Gastroesophageal sphincter (tissue), 4 donors: Measurements from ENCODE around the gene SCN7A. TPM values are rescaled to one million over a fixed set of nuclear protein-coding genes. Genes with fewer than 3 reads are reported as not detected.

Experiments
- ATAC-seq: fragments of 150-250 bp; one replicate; pipeline ENCODE4 v1.9.1; 2016; ENCODE audit warnings: mild to moderate bottlenecking, moderate library complexity
- H3K27ac ChIP-seq, 4 donors: fragments of 200-600 bp; sonication (generic) in 3 of 4; 1 replicate in 3 of 4; 2 replicates in 1 of 4; pipeline ENCODE4 v1.5.1; 2016 to 2019
- H3K27me3 ChIP-seq: fragments of 200-600 bp; sonication (generic); one replicate; pipeline ENCODE4 v1.5.1; 2019
- H3K36me3 ChIP-seq, 2 donors: fragments of 200-600 bp; sonication (generic); one replicate each; pipeline ENCODE4 v1.5.1; 2019; ENCODE audit warnings: control low read depth in 1 of 2
- H3K4me1 ChIP-seq, 3 donors: fragments of 200-600 bp; sonication (generic); 1 replicate in 2 of 3; 2 replicates in 1 of 3; pipeline ENCODE4 v1.5.1; 2016 to 2019; ENCODE audit warnings: control low read depth in 2 of 3
- H3K4me3 ChIP-seq, 2 donors: fragments of 200-600 bp; sonication (generic); one replicate each; pipeline ENCODE4 v1.5.1; 2019; ENCODE audit warnings: mild to moderate bottlenecking in 1 of 2, moderate library complexity in 1 of 2
- H3K9me3 ChIP-seq, 3 donors: fragments of 200-600 bp; sonication (generic); one replicate each; pipeline ENCODE4 v1.5.1; 2017 to 2019; ENCODE audit warnings: control low read depth in 2 of 3
- EP300 ChIP-seq: sonication (generic); formaldehyde crosslinking; IDR thresholded peaks from one replicate; pipeline ENCODE4 v1.6.1; 2017; ENCODE audit warnings: antibody characterized with exemption, mild to moderate bottlenecking
- POLR2A ChIP-seq, 2 donors: fragments of 450-650 bp; IDR thresholded peaks; one replicate each; pipeline ENCODE4 v1.6.1; 2017; ENCODE audit warnings: antibody characterized with exemption in 2 of 2, mild to moderate bottlenecking in 2 of 2, moderate library complexity in 1 of 2
- POLR2AphosphoS5 ChIP-seq: sonication (generic); formaldehyde crosslinking; IDR thresholded peaks from one replicate; pipeline ENCODE4 v1.6.1; 2017; ENCODE audit warnings: antibody characterized with exemption
- WGBS, 2 donors: methylation state at CpG; one replicate each; pipeline ENCODE4 v1.1.5; 2018; ENCODE audit warnings: low coverage in 1 of 2; 5-methylcytosine and 5-hydroxymethylcytosine counted together
- total RNA-seq, 4 donors: library from RNA; depleted of rRNA; stranded (reverse); fragments of >200 nt; gene quantifications; one replicate each; pipeline ENCODE4 v1.1.0, GENCODE V29; 2016
- TF ChIP-seq, protein P1 (sequence below), 4 experiments: fragments of 200-600 bp in 2 of 4; fragments of 450-650 bp in 2 of 4; sonication (generic) in 1 of 4; IDR thresholded peaks; one replicate each; pipeline ENCODE4 v1.5.1; 2017 to 2019; ENCODE audit warnings: antibody characterized with exemption in 4 of 4, mild to moderate bottlenecking in 2 of 4, moderate library complexity in 2 of 4

The SCN7A gene
- total RNA-seq, 4 donors from 2014 or later = 67.4 to 92.5 (median 72.4) TPM

DNA sequence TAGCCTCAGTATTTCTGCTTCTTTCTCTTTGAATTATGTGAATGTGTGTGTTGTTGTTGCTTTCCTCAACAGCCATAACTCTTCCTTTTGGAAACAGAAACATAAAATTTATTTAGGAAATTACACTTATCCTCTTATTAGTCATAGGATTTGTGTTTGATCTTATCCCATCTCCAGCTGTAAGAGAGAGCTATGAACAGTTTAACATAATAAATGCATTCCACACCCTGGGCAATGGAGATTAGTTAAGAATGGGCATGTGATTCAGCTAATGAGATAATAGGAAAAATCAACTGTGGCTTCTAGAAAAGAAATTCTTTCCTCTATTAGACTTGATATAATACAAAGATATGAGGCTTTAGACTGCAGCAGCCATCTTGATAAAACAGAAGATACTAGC, 55.0 kb downstream of the SCN7A start:
- TF ChIP-seq POLR2AphosphoS5 (no peak), POLR2A (IDR thresholded peaks at IDR 0.05) (no peak)
- H3K27me3 ChIP-seq = no peaks in the 10 kb centered on the region
- no peak overlapping the region for H3K4me3 ChIP-seq
- no peaks in the 10 kb centered on the region for H3K4me1 ChIP-seq
- no peaks in the 10 kb centered on the region for H3K36me3 ChIP-seq
- no peak overlapping the region for H3K27ac ChIP-seq
- no peak for ATAC-seq
- no peaks in the 10 kb centered on the region for H3K9me3 ChIP-seq

DNA sequence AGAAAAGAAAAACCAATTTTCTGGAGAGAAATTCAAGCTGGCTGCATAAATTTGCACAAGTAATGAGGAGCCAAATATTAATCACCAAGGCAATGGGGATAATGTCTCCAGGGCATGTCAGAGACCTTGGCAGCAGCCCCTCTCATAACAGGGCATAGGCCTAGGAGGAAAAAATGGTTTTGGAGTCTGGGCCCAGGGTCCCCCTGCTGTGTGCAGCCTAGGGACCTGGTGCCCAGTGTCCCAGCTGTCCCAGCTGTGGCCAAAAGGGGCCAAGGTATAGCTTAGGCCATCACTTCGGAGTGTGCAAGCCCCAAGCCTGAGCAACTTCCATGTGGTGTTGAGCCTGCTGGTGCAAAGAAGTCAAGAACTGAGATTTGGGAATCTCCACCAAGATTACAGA, 57.1 kb downstream of the SCN7A start:
- H3K4me1 ChIP-seq = no peaks in the 10 kb centered on the region
- TF ChIP-seq, protein P1, sequence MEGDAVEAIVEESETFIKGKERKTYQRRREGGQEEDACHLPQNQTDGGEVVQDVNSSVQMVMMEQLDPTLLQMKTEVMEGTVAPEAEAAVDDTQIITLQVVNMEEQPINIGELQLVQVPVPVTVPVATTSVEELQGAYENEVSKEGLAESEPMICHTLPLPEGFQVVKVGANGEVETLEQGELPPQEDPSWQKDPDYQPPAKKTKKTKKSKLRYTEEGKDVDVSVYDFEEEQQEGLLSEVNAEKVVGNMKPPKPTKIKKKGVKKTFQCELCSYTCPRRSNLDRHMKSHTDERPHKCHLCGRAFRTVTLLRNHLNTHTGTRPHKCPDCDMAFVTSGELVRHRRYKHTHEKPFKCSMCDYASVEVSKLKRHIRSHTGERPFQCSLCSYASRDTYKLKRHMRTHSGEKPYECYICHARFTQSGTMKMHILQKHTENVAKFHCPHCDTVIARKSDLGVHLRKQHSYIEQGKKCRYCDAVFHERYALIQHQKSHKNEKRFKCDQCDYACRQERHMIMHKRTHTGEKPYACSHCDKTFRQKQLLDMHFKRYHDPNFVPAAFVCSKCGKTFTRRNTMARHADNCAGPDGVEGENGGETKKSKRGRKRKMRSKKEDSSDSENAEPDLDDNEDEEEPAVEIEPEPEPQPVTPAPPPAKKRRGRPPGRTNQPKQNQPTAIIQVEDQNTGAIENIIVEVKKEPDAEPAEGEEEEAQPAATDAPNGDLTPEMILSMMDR (IDR thresholded peaks at IDR 0.05) = no peak
- TF ChIP-seq EP300 (no peak), POLR2AphosphoS5 (no peak), POLR2A (IDR thresholded peaks at IDR 0.05) (no peak)
- H3K27me3 ChIP-seq = no peaks in the 10 kb centered on the region
- no peaks in the 10 kb centered on the region for H3K9me3 ChIP-seq
- H3K36me3 ChIP-seq = no peaks in the 10 kb centered on the region
- no peak for ATAC-seq
- WGBS, 2 donors = 100% methylated on average over 1 of the region's 1 CpG; no CpG with 5 or more reads in 1 of the 2 donors
- no peak overlapping the region for H3K27ac ChIP-seq
- no peak overlapping the region for H3K4me3 ChIP-seq

DNA sequence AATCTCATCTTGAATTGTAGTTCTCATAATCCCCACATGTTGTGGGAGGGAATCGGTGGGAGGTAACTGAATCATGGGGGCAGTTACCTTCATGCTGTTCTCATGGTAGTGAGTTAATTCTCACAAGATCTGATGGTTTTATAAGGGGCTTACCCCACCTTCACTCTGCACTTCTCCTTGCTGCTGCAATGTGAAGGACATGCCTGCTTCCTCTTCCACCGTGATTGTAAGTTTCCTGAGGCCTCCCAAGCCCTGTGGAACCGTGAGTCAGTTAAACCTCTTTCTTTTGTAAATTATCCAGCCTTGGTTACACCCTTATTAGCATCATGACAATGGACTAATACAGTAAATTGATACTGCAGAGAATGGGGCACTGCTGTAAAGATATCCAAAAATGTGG, 57.9 kb downstream of the SCN7A start:
- no peak overlapping the region for H3K4me3 ChIP-seq
- no peaks in the 10 kb centered on the region for H3K9me3 ChIP-seq
- TF ChIP-seq POLR2A (IDR thresholded peaks at IDR 0.05) (no peak), EP300 (no peak), POLR2AphosphoS5 (no peak)
- TF ChIP-seq, protein P1 (IDR thresholded peaks at IDR 0.05) = no peak
- no peaks in the 10 kb centered on the region for H3K36me3 ChIP-seq
- H3K4me1 ChIP-seq = no peaks in the 10 kb centered on the region
- no peak for ATAC-seq
- WGBS, 2 donors = 47 to 78% methylated on average over 1 to 3 of the region's 3 CpGs
- no peak overlapping the region for H3K27ac ChIP-seq
- H3K27me3 ChIP-seq = no peaks in the 10 kb centered on the region

DNA sequence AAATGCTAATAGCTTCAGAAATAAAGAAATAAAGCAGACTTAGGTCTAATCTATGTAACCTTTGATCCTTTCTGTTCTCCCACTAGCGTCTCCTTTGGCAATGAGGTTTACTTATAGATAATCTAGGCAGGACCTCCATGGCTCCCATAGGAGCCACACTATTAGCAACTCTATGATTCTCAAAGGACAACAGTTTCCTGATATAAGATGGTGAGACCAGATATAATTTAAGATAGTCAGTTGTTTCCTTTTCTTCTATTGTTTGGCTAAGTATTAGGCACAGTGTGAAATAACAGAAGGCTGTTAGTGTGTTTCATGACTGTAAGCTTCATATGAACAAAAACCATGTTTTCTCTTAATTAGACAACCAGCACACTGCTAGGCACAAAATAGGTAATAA, 59.6 kb downstream of the SCN7A start:
- TF ChIP-seq, protein P1 (IDR thresholded peaks at IDR 0.05) = no peak
- TF ChIP-seq POLR2A (IDR thresholded peaks at IDR 0.05) (no peak), EP300 (no peak)
- Histone ChIP-seq H3K4me3 (no peak overlapping the region), H3K27ac (no peak overlapping the region), H3K9me3 (no peaks in the 10 kb centered on the region), H3K36me3 (no peaks in the 10 kb centered on the region), H3K27me3 (no peaks in the 10 kb centered on the region), H3K4me1 (no peaks in the 10 kb centered on the region)
- WGBS, 2 donors = 60 to 95% methylated on average over 1 of the region's 1 CpG
- no peak for ATAC-seq

DNA sequence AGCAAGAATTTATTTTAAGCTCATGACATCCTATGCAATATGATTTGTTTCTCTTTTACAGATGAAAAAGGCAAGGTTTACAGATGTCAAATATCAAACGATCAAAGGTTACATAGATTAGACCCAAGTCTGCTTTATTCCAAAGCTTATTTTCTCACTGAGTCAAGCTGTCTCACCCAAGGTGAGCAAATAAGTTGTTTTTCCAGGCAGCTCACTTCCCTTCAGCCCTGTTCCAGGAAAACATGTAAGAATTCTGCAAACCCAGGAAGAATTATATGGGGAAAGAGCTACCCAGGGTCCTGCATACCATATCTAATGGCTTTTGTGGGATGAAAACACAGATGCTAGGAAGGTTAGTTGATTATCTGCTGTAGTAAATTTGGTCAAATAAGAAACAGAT, 60.6 kb downstream of the SCN7A start:
- 42 to 63% methylated on average over 1 of the region's 1 CpG for WGBS, 2 donors

More for the DNA sequence above, 60.6 kb downstream of the SCN7A start:
- H3K27me3 ChIP-seq = no peaks in the 10 kb centered on the region
- H3K36me3 ChIP-seq = no peaks in the 10 kb centered on the region
- no peaks in the 10 kb centered on the region for H3K4me1 ChIP-seq
- no peak overlapping the region for H3K4me3 ChIP-seq
- no peak for ATAC-seq
- TF ChIP-seq POLR2A (IDR thresholded peaks at IDR 0.05) (no peak), EP300 (no peak), POLR2AphosphoS5 (no peak)
- TF ChIP-seq, protein P1 (IDR thresholded peaks at IDR 0.05) = no peak
- H3K9me3 ChIP-seq = no peaks in the 10 kb centered on the region
- H3K27ac ChIP-seq = no peak overlapping the region
